Dendritic cell treated with granulocyte-macrophage colony-stimulating factor and Interleukin-4, amounts not matched to agents 40 ng/mL and 50 ng/mL, for 4 days (primary cell): ENCODE results near the gene TM2D3.
"Not testable (repeated sequence)": the region's sequence is repeated elsewhere in the genome, so short reads cannot be mapped to it uniquely, and the experiment has no call there.

Source experiments
- H3K27ac Mint-ChIP-seq: one replicate; pipeline ENCODE4 v1.8.0; 2022; ENCODE audit warnings: mild to moderate bottlenecking, mixed read lengths
- H3K27me3 Mint-ChIP-seq: one replicate; pipeline ENCODE4 v1.8.0; 2022; ENCODE audit warnings: mild to moderate bottlenecking, mixed read lengths
- H3K36me3 Mint-ChIP-seq: one replicate; pipeline ENCODE4 v1.8.0; 2022; ENCODE audit warnings: low read depth, mixed read lengths
- H3K4me1 Mint-ChIP-seq: one replicate; pipeline ENCODE4 v1.8.0; 2022; ENCODE audit warnings: low read depth, mixed read lengths
- H3K4me3 Mint-ChIP-seq: one replicate; pipeline ENCODE4 v1.8.0; 2022; ENCODE audit warnings: mild to moderate bottlenecking, moderate library complexity, mixed read lengths
- H3K9me3 Mint-ChIP-seq: one replicate; pipeline ENCODE4 v1.8.0; 2022; ENCODE audit warnings: mixed read lengths
- intact Hi-C: fragments of 100-400 bp; cut with micrococcal nuclease; formaldehyde crosslinking; loops from one replicate; pipeline ENCODE4 v1.15.0; 2022

The TM2D3 gene

GRCh38 chr15:101675015-101675414 is 22.8 kb upstream of the TM2D3 start:
- Mint-ChIP-seq H3K27ac (no peak overlapping the region), H3K9me3 (no peaks in the 10 kb centered on the region)
- intact Hi-C loops: no loop called here

GRCh38 chr15:101672298-101672697 is 20.1 kb upstream of the TM2D3 start:
- H3K36me3 Mint-ChIP-seq: peaks cover 51% of the 10 kb centered on the region
- H3K27ac Mint-ChIP-seq: no peak overlapping the region
- no peaks in the 10 kb centered on the region for H3K27me3 Mint-ChIP-seq
- no peaks in the 10 kb centered on the region for H3K9me3 Mint-ChIP-seq
- intact Hi-C loops: no loop called here
- H3K4me3 Mint-ChIP-seq: no peak overlapping the region
- H3K4me1 Mint-ChIP-seq: peaks cover 5% of the 10 kb centered on the region

More at GRCh38 chr15:101675015-101675414, 22.8 kb upstream of the TM2D3 start:
- Mint-ChIP-seq H3K27me3 (no peaks in the 10 kb centered on the region), H3K36me3 (peaks cover 57% of the 10 kb centered on the region), H3K4me3 (no peak overlapping the region), H3K4me1 (no peaks in the 10 kb centered on the region)

GRCh38 chr15:101669744-101670143 is 17.6 kb upstream of the TM2D3 start:
- H3K36me3 Mint-ChIP-seq: peaks cover 43% of the 10 kb centered on the region
- H3K27ac Mint-ChIP-seq: no peak overlapping the region
- H3K4me3 Mint-ChIP-seq: no peak overlapping the region
- intact Hi-C loops: no loop called here
- H3K27me3 Mint-ChIP-seq: no peaks in the 10 kb centered on the region
- H3K4me1 Mint-ChIP-seq: peaks cover 5% of the 10 kb centered on the region
- H3K9me3 Mint-ChIP-seq: no peaks in the 10 kb centered on the region

GRCh38 chr15:101667881-101668280 is 15.7 kb upstream of the TM2D3 start:
- H3K36me3 Mint-ChIP-seq: peaks cover 24% of the 10 kb centered on the region
- peak overlapping the region; percentile 77 for H3K27ac Mint-ChIP-seq
- H3K4me1 Mint-ChIP-seq: peaks cover 5% of the 10 kb centered on the region
- intact Hi-C loops: no loop called here
- H3K9me3 Mint-ChIP-seq: no peaks in the 10 kb centered on the region
- H3K4me3 Mint-ChIP-seq: no peak overlapping the region
- H3K27me3 Mint-ChIP-seq: no peaks in the 10 kb centered on the region

GRCh38 chr15:101664303-101664913 is 12.2 kb upstream of the TM2D3 start:
- peaks cover 5% of the 10 kb centered on the region for H3K4me1 Mint-ChIP-seq
- H3K27ac Mint-ChIP-seq: no peak overlapping the region
- no peaks in the 10 kb centered on the region for H3K36me3 Mint-ChIP-seq
- intact Hi-C loops: no loop called here
- no peak overlapping the region for H3K4me3 Mint-ChIP-seq
- no peaks in the 10 kb centered on the region for H3K27me3 Mint-ChIP-seq
- H3K9me3 Mint-ChIP-seq: no peaks in the 10 kb centered on the region

GRCh38 chr15:101662203-101662602 is 10.0 kb upstream of the TM2D3 start:
- Mint-ChIP-seq H3K4me1 (peaks cover 8% of the 10 kb centered on the region), H3K27me3 (no peaks in the 10 kb centered on the region), H3K27ac (no peak overlapping the region), H3K9me3 (no peaks in the 10 kb centered on the region), H3K4me3 (no peak overlapping the region), H3K36me3 (no peaks in the 10 kb centered on the region)
- intact Hi-C loops: no loop called here

- Mint-ChIP-seq H3K9me3 (no peaks in the 10 kb centered on the region), H3K36me3 (no peaks in the 10 kb centered on the region), H3K4me3 (no peak overlapping the region), H3K27me3 (no peaks in the 10 kb centered on the region), H3K27ac (no peak overlapping the region), H3K4me1 (peaks cover 8% of the 10 kb centered on the region)
- intact Hi-C loops: no loop called here
These were observed 7.8 kb upstream of the TM2D3 start for GRCh38 chr15:101660005-101660404.

- Mint-ChIP-seq H3K27ac (peak overlapping the region; percentile 76), H3K36me3 (no peaks in the 10 kb centered on the region), H3K27me3 (no peaks in the 10 kb centered on the region), H3K9me3 (no peaks in the 10 kb centered on the region), H3K4me1 (peaks cover 19% of the 10 kb centered on the region), H3K4me3 (no peak overlapping the region)
- intact Hi-C loops: no loop called here
These were observed 6.0 kb upstream of the TM2D3 start for GRCh38 chr15:101657968-101658784.

- no peaks in the 10 kb centered on the region for H3K27me3 Mint-ChIP-seq
- no peak overlapping the region for H3K4me3 Mint-ChIP-seq
- H3K36me3 Mint-ChIP-seq: peaks cover 4% of the 10 kb centered on the region
- no peaks in the 10 kb centered on the region for H3K9me3 Mint-ChIP-seq
- no peak overlapping the region for H3K27ac Mint-ChIP-seq
- intact Hi-C loops: no loop called here
- peaks cover 19% of the 10 kb centered on the region for H3K4me1 Mint-ChIP-seq
These were observed 5.0 kb upstream of the TM2D3 start for GRCh38 chr15:101657171-101657570.

- H3K9me3 Mint-ChIP-seq, intact Hi-C loops, H3K27me3 Mint-ChIP-seq, H3K4me3 Mint-ChIP-seq: not testable (repeated sequence)
- H3K4me1 Mint-ChIP-seq: peaks cover 33% of the 10 kb centered on the region
- peak overlapping the region; percentile 32 for H3K27ac Mint-ChIP-seq
- H3K36me3 Mint-ChIP-seq: peaks cover 16% of the 10 kb centered on the region
These were observed 2.6 kb upstream of the TM2D3 start for GRCh38 chr15:101654624-101655337.

- no peaks in the 10 kb centered on the region for H3K9me3 Mint-ChIP-seq
- no peak overlapping the region for H3K4me3 Mint-ChIP-seq
- H3K27ac Mint-ChIP-seq: peak overlapping the region; percentile 32
- H3K27me3 Mint-ChIP-seq: no peaks in the 10 kb centered on the region
- peaks cover 33% of the 10 kb centered on the region for H3K4me1 Mint-ChIP-seq
- peaks cover 21% of the 10 kb centered on the region for H3K36me3 Mint-ChIP-seq
- intact Hi-C loops: no loop called here
These were observed 2.0 kb upstream of the TM2D3 start for GRCh38 chr15:101654171-101654570.

GRCh38 chr15:101652786-101653430 is 727 bp upstream of the TM2D3 start:
- Mint-ChIP-seq H3K4me3 (peak overlapping the region; percentile 86), H3K36me3 (peaks cover 33% of the 10 kb centered on the region), H3K9me3 (no peaks in the 10 kb centered on the region), H3K27ac (peak overlapping the region; percentile 91), H3K4me1 (peaks cover 26% of the 10 kb centered on the region), H3K27me3 (no peaks in the 10 kb centered on the region)
- intact Hi-C loops: loop anchor here (1.0 kb wide), 2 partner anchors 73 to 358 kb away; partner anchors contain the start of gene SNRPA1

GRCh38 chr15:101651554-101652097 is 555 bp downstream of the TM2D3 start:
- Mint-ChIP-seq H3K4me1 (peaks cover 33% of the 10 kb centered on the region), H3K4me3 (peak overlapping the region; percentile 86), H3K36me3 (peaks cover 46% of the 10 kb centered on the region), H3K27me3 (no peaks in the 10 kb centered on the region), H3K9me3 (no peaks in the 10 kb centered on the region), H3K27ac (peak overlapping the region; percentile 91)
- intact Hi-C loops: loop anchor here (1.0 kb wide), 3 partner anchors 9 to 356 kb away; partner anchors contain the start of gene SNRPA1
